Keratinocyte (primary cell): ENCODE measurements around the gene MLF2. TPM values are rescaled to one million over a fixed set of nuclear protein-coding genes. Genes with fewer than 3 reads are reported as not detected.

ENCODE experiments used
- DNase-seq: peaks from one replicate; pipeline ENCODE4 v3.0.0-alpha.2; 2011; ENCODE audit warnings: low read depth, missing footprints, low spot score
- FAIRE-seq: peaks from 2 replicates; lab custom pipeline; 2011; peaks lifted over from hg19 to GRCh38; lab: Jason Lieb, UNC
- H2AFZ ChIP-seq: 2 replicates; pipeline ENCODE4 v1.6.0; 2012; ENCODE audit warnings: low read length, control low read depth, inconsistent platforms; ENCODE audit not compliant: control insufficient read depth
- H3K27ac ChIP-seq: 2 replicates; pipeline ENCODE4 v1.5.1; 2011; ENCODE audit warnings: low read length; ENCODE audit not compliant: control insufficient read depth, insufficient read depth
- H3K27me3 ChIP-seq: 3 replicates; pipeline ENCODE4 v1.6.0; 2011; ENCODE audit warnings: low read length; ENCODE audit not compliant: control insufficient read depth, insufficient read depth; ENCODE audit errors: extremely low read depth
- H3K36me3 ChIP-seq, 2 experiments: 2 replicates in 1 of 2; 3 replicates in 1 of 2; pipeline ENCODE4 v1.5.1; 2011; ENCODE audit warnings: low read length in 2 of 2, mild to moderate bottlenecking in 1 of 2; ENCODE audit not compliant: control insufficient read depth in 2 of 2, insufficient read depth in 2 of 2; ENCODE audit errors: extremely low read depth in 1 of 2
- H3K4me1 ChIP-seq: 3 replicates; pipeline ENCODE4 v1.5.1; 2011; ENCODE audit warnings: low read length; ENCODE audit not compliant: control insufficient read depth, insufficient read depth; ENCODE audit errors: extremely low read depth
- H3K4me2 ChIP-seq: 3 replicates; pipeline ENCODE4 v1.6.0; 2011; ENCODE audit warnings: low read depth, low read length; ENCODE audit not compliant: control insufficient read depth, insufficient read depth; ENCODE audit errors: extremely low read depth
- H3K4me3 ChIP-seq, 3 experiments: fragments of 200-600 bp in 1 of 3; sonication (generic) in 1 of 3; 2 replicates in 2 of 3; 3 replicates in 1 of 3; pipeline ENCODE4 v1.5.1; 2011 to 2016; ENCODE audit warnings: low read length in 3 of 3, mild to moderate bottlenecking in 3 of 3, control low read depth in 2 of 3, inconsistent platforms in 1 of 3, low read depth in 1 of 3, mixed read lengths in 1 of 3, mixed run types in 1 of 3, moderate library complexity in 1 of 3; ENCODE audit not compliant: control insufficient read depth in 2 of 3, insufficient read depth in 2 of 3; ENCODE audit errors: extremely low read depth in 1 of 3
- H3K79me2 ChIP-seq: 2 replicates; pipeline ENCODE4 v1.6.0; 2012; ENCODE audit warnings: low read length; ENCODE audit not compliant: control insufficient read depth, insufficient read depth
- H3K9ac ChIP-seq: 3 replicates; pipeline ENCODE4 v1.6.0; 2011; ENCODE audit warnings: low read length; ENCODE audit not compliant: control insufficient read depth, insufficient read depth; ENCODE audit errors: extremely low read depth
- H3K9me1 ChIP-seq: 3 replicates; pipeline ENCODE4 v1.6.0; 2011; ENCODE audit warnings: low read length; ENCODE audit not compliant: control insufficient read depth, insufficient read depth; ENCODE audit errors: extremely low read depth
- H3K9me3 ChIP-seq: 2 replicates; pipeline ENCODE4 v1.5.1; 2012; ENCODE audit warnings: low read depth, low read length; ENCODE audit not compliant: control insufficient read depth
- H4K20me1 ChIP-seq: 3 replicates; pipeline ENCODE4 v1.6.0; 2011; ENCODE audit warnings: low read length; ENCODE audit not compliant: control insufficient read depth, insufficient read depth; ENCODE audit errors: extremely low read depth
- EZH2 ChIP-seq: IDR thresholded peaks from one replicate; pipeline ENCODE4 v1.6.1; 2012; ENCODE audit warnings: inconsistent platforms, mild to moderate bottlenecking, low read length, moderate library complexity
- dilution Hi-C: fragments of 300-500 bp; cut with MboI; formaldehyde crosslinking; loops from one replicate; pipeline ENCODE4 v1.7.0; 2020; ENCODE audit warnings: low sequenced_read_pairs; ENCODE audit not compliant: extremely low pct_ligation_motif_present
- polyA plus RNA-seq, 5 experiments: library from polyadenylated mRNA; depleted of rRNA in 3 of 5; stranded (reverse) in 3 of 5; stranded (forward) in 1 of 5; unstranded in 1 of 5; fragments of >200 nt; gene quantifications; 1 replicate in 1 of 5; 2 replicates in 3 of 5; 3 replicates in 1 of 5; pipeline versions ENCODE4 v1.2.1 to v1.2.3, GENCODE V29; 2011 to 2012; ENCODE audit warnings: missing spikeins in 2 of 5, low read depth in 1 of 5, low replicate concordance in 1 of 5
- TF ChIP-seq, protein P1 (sequence below), 3 experiments: IDR thresholded peaks in 1 of 3; conservative IDR thresholded peaks in 1 of 3; optimal IDR thresholded peaks in 1 of 3; 2 replicates in 2 of 3; 3 replicates in 1 of 3; pipeline versions ENCODE3 to v1.5.1; 2011; ENCODE audit warnings: low read length in 3 of 3, mild to moderate bottlenecking in 3 of 3, moderate library complexity in 2 of 3, control low read depth in 1 of 3, inconsistent platforms in 1 of 3; ENCODE audit not compliant: insufficient read depth in 2 of 3; ENCODE audit errors: extremely low read depth in 1 of 3

The MLF2 gene
- polyA plus RNA-seq, 1 donor (not counting 4 experiments of a cell fraction or from before 2014, with no cell fraction given): 317 TPM

GRCh38 chr12:6779708-6780432 is 26.9 kb upstream of the MLF2 start:
- no peak overlapping the region for H3K4me2 ChIP-seq
- dilution Hi-C loops: no loop called here

DNA sequence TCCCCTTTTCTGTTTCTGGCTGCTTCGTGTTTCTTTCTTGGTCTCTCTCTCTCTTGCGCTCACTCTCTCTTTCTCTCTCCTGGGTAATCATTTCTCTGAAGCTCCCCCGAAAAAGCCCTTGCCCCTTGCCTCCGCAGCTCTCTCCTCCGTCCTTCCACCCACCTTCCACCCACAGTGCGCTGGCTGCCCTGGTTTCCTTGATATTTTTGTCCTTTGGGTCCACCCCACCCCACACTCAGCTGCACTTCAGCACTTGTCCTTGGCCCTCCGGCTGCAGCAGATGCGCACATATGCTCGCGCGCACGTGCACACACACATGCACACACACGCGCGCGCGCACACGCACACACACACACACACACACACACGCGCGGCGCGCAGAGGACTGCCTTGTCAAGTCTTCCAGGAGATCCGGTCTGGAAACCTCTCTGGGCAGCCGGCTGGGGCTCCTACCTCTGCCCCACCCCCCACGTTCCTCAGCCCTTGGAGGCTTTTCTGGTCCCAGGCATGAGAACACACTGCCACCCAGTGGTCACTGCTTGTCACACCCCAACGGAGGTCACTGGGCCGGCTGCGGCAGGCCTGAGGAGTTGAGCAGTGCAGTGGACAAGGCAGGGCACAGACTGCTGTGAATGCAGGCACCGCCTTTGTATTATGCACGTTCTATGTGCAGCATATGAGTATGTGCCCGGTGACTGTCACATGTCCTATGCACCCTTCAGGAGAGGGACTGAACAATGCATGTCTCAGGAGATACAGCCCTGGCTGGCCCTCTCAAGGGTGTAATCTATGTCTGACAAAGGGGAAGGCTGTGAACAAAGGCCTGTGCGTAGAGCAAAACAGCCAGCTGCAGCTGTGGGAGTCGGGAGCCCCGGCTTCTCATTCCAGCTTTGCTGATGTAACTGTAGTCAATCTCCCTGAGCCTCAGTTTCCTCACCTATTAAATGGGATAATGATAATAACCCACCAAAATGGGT is 25.9 kb upstream of the MLF2 start:
- DNase-seq (peak; percentile 85), FAIRE-seq (peak; percentile 79)
- H3K4me1 ChIP-seq: peaks cover 8% of the 10 kb centered on the region
- no peak overlapping the region for H3K27ac ChIP-seq
- H3K36me3 ChIP-seq: no peaks in the 10 kb centered on the region
- H3K9me3 ChIP-seq: no peaks in the 10 kb centered on the region
- no peak for TF ChIP-seq EZH2
- TF ChIP-seq, protein P1, sequence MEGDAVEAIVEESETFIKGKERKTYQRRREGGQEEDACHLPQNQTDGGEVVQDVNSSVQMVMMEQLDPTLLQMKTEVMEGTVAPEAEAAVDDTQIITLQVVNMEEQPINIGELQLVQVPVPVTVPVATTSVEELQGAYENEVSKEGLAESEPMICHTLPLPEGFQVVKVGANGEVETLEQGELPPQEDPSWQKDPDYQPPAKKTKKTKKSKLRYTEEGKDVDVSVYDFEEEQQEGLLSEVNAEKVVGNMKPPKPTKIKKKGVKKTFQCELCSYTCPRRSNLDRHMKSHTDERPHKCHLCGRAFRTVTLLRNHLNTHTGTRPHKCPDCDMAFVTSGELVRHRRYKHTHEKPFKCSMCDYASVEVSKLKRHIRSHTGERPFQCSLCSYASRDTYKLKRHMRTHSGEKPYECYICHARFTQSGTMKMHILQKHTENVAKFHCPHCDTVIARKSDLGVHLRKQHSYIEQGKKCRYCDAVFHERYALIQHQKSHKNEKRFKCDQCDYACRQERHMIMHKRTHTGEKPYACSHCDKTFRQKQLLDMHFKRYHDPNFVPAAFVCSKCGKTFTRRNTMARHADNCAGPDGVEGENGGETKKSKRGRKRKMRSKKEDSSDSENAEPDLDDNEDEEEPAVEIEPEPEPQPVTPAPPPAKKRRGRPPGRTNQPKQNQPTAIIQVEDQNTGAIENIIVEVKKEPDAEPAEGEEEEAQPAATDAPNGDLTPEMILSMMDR (optimal IDR thresholded peaks at IDR 0.05 in 1 of 3, IDR thresholded peaks at IDR 0.05 in 1 of 3, conservative IDR thresholded peaks at IDR 0.05 in 1 of 3; ENCODE audit: extremely low read depth in 1 of 3, insufficient read depth in 2 of 3, low read length in 3 of 3): peak; percentile 90 to 98 (median 94)
- H3K9ac ChIP-seq: peak overlapping the region; percentile 62
- no peaks in the 10 kb centered on the region for H3K9me1 ChIP-seq
- H3K27me3 ChIP-seq: peaks cover 27% of the 10 kb centered on the region
- H4K20me1 ChIP-seq: no peaks in the 10 kb centered on the region
- H3K4me2 ChIP-seq: peak overlapping the region; percentile 92
- H3K4me3 ChIP-seq: peak overlapping the region; percentile 7 to 63 (median 44)
- no peaks in the 10 kb centered on the region for H3K79me2 ChIP-seq
- peak overlapping the region; percentile 77 for H2AFZ ChIP-seq
- dilution Hi-C loops: no loop called here

More at GRCh38 chr12:6779708-6780432, 26.9 kb upstream of the MLF2 start:
- no peak overlapping the region for H3K9ac ChIP-seq
- FAIRE-seq: no peak
- H3K9me1 ChIP-seq: no peaks in the 10 kb centered on the region
- no peaks in the 10 kb centered on the region for H3K9me3 ChIP-seq
- no peak for TF ChIP-seq EZH2
- TF ChIP-seq, protein P1 (optimal IDR thresholded peaks at IDR 0.05 in 1 of 3, IDR thresholded peaks at IDR 0.05 in 1 of 3, conservative IDR thresholded peaks at IDR 0.05 in 1 of 3; ENCODE audit: extremely low read depth in 1 of 3, insufficient read depth in 2 of 3, low read length in 3 of 3): no peak
- H3K4me1 ChIP-seq: peaks cover 8% of the 10 kb centered on the region
- no peaks in the 10 kb centered on the region for H4K20me1 ChIP-seq
- H2AFZ ChIP-seq: no peak overlapping the region
- H3K4me3 ChIP-seq: no peak overlapping the region
- H3K27ac ChIP-seq: no peak overlapping the region
- H3K27me3 ChIP-seq: peaks cover 18% of the 10 kb centered on the region
- H3K36me3 ChIP-seq: no peaks in the 10 kb centered on the region
- DNase-seq: no peak
- H3K79me2 ChIP-seq: no peaks in the 10 kb centered on the region
